PFSK-1 (cell line): ENCODE data around the gene NHLRC4.

Experiments
- POLR2AphosphoS5 ChIP-seq: IDR thresholded peaks from 2 replicates; pipeline ENCODE4 v1.6.1; 2012; ENCODE audit warnings: low read depth, mild to moderate bottlenecking, control low read depth, low read length, moderate library complexity
- SIN3A ChIP-seq: IDR thresholded peaks from 2 replicates; pipeline ENCODE4 v1.6.1; 2012; ENCODE audit warnings: mild to moderate bottlenecking, low read length, moderate library complexity, borderline replicate concordance; ENCODE audit not compliant: insufficient read depth
- TAF1 ChIP-seq: IDR thresholded peaks from 2 replicates; pipeline ENCODE4 v1.6.1; 2012; ENCODE audit warnings: low read length, control low read depth, borderline replicate concordance; ENCODE audit not compliant: insufficient read depth
- TF ChIP-seq, protein P1 (sequence below), 2 experiments: IDR thresholded peaks; 2 replicates each; pipeline versions ENCODE4 v1.6.1 to v1.8.0; 2011 to 2012; ENCODE audit warnings: low read depth in 2 of 2, low read length in 2 of 2, control low read depth in 1 of 2, inconsistent platforms in 1 of 2, mild to moderate bottlenecking in 1 of 2, moderate library complexity in 1 of 2; ENCODE audit not compliant: insufficient read depth in 1 of 2

DNA sequence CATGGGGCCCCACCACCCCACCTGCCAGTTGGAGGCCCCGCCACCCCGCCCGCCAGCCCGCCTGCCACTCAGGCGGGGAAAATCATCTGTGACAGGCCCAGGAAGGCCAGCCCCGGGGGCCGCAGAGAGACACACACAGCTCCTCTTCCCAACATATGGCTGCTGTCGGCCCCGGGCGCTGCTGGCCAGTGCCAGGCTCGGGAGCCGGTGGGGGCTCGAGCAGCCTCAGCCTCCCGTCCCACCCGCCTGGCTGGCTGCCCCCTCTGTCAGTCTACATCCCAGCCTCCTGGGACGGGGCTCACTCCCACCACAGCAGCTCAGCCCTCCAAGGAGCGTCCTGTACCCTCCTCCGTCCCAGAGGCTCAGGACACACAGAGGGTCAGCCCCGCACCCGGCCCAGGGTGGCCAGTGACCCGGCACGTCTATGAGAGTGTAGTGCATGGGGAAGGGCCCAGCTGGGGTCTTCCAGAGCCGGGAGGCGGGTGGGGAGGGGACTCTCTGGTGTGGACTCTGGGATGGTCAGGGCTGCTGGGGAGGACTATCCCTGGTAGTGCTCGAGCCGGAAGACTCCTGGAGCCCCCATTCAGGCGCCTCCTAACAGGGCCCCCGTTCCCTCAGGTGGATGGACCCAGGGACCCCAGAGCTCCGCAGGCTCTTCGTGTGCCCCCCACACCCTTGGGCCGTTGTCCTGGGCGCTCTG, 10.2 kb upstream of the NHLRC4 start:
- TF ChIP-seq, protein P1, sequence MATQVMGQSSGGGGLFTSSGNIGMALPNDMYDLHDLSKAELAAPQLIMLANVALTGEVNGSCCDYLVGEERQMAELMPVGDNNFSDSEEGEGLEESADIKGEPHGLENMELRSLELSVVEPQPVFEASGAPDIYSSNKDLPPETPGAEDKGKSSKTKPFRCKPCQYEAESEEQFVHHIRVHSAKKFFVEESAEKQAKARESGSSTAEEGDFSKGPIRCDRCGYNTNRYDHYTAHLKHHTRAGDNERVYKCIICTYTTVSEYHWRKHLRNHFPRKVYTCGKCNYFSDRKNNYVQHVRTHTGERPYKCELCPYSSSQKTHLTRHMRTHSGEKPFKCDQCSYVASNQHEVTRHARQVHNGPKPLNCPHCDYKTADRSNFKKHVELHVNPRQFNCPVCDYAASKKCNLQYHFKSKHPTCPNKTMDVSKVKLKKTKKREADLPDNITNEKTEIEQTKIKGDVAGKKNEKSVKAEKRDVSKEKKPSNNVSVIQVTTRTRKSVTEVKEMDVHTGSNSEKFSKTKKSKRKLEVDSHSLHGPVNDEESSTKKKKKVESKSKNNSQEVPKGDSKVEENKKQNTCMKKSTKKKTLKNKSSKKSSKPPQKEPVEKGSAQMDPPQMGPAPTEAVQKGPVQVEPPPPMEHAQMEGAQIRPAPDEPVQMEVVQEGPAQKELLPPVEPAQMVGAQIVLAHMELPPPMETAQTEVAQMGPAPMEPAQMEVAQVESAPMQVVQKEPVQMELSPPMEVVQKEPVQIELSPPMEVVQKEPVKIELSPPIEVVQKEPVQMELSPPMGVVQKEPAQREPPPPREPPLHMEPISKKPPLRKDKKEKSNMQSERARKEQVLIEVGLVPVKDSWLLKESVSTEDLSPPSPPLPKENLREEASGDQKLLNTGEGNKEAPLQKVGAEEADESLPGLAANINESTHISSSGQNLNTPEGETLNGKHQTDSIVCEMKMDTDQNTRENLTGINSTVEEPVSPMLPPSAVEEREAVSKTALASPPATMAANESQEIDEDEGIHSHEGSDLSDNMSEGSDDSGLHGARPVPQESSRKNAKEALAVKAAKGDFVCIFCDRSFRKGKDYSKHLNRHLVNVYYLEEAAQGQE (IDR thresholded peaks at IDR 0.05; ENCODE audit: insufficient read depth in 1 of 2, low read depth in 2 of 2, low read length in 2 of 2) = no peak
- no peak for TF ChIP-seq POLR2AphosphoS5
- no peak for TF ChIP-seq SIN3A
- no peak for TF ChIP-seq TAF1
